HG02763 (cell line): ENCODE data around the gene PRR13.
"Not testable (repeated sequence)": the region's sequence is repeated elsewhere in the genome, so short reads cannot be mapped to it uniquely, and the experiment has no call there.

Experiments
- ATAC-seq: cut with Tn5 transposase; IDR thresholded peaks from one replicate; pipeline ENCODE4 v1.9.1; 2021; ENCODE audit warnings: mild to moderate bottlenecking, moderate library complexity; ENCODE audit not compliant: unreplicated experiment

PRR13 gene

DNA sequence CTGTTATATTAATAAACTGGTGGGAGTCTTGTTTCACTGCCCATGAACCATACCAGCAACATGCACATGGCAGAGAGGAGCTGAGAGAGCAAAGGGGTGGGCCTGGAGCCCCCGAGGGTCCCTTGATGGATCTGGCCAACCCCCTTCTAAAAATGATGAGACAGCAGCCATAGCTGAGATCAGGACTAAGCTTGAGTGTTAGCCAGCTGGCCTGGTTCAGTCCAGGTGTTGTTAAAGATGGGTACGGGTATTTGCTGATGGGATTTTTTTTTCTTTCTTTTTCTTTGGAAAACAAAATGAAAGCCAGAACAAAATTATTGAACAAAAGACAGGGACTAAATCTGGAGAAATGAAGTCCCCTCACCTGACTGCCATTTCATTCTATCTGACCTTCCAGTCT, 26.3 kb downstream of the PRR13 start:
- no peak for ATAC-seq

DNA sequence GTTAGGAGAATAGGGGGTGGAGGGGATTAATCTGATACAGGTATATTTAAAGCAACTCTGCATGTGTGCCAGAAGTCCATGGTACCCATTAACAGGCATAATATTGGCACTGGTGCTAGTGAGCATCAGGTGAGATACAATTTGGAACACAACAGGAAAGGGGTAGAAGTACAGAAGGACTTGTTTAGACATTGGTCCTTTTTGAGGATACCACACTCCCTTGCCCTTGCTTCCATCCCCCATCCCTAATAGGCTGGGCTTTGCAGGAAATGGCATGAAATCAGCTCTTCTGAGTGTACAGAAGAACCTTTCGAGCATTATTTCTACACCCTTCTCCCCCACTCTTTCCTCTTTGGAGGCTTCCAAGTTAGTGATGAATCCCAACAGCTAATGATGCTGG, 26.7 kb downstream of the PRR13 start:
- ATAC-seq: no peak

DNA sequence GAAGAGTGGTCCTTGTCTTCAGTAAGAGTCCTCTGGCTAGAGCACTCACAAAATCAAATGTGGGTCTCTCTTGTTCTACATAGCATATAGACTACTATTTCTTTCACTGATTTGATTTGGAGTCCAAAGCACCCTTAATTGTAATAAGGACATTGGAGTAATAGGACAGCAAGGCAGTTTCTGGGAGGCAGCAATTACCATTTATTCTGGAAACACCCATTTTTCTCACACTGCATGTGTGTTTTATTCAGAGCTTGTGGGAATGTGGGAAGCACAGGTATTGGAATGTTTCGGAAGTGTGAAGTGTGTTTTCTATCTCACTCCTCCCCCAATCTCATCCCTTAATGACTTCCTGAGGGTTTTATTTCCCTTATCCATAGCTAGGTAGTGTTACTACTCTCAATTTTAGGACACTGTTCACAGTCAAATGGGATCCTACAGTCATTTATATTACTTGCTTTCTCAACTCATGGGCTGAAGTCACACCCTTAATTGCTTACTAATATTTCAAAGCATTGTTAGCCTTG, 30.6 kb downstream of the PRR13 start:
- no peak for ATAC-seq

DNA sequence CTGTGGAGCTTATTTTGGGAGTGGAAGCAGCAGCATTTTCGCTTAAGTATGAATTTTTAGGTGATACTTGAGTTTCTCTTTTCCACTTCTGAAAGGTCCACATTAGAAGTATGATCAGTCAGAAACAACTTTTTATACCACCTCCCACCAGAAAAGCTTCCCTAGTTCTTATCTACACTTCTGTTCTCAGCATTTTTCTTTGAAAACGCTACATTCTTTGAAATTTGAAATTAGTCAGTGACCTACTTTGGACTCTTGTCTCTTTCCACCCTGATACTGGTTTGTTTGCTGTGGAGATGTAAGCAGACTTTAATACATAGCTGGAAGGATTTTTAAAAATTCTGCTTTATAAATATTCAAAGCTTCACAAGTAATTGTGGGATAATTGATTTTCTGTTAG, 32.5 kb downstream of the PRR13 start:
- ATAC-seq: no peak

DNA sequence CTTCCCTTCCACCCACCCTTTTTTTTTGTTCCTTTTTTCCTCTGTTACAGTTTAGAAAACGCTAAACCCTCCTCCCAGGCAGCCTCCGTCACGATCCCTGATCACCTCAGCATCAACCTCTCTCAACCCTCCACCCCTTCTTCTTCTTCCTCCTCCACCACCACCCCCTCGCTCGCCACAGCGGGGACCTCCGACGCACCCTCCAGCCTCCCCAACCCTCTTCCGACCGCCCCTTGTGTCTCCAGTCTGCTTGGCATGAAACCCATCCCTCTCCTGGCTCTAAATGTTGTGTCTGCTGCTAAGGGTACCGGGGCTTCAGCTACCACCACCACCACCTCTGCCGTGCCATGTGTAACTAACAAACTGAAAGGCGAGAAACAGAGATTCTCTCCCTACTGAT, 33.3 kb downstream of the PRR13 start:
- no peak for ATAC-seq

DNA sequence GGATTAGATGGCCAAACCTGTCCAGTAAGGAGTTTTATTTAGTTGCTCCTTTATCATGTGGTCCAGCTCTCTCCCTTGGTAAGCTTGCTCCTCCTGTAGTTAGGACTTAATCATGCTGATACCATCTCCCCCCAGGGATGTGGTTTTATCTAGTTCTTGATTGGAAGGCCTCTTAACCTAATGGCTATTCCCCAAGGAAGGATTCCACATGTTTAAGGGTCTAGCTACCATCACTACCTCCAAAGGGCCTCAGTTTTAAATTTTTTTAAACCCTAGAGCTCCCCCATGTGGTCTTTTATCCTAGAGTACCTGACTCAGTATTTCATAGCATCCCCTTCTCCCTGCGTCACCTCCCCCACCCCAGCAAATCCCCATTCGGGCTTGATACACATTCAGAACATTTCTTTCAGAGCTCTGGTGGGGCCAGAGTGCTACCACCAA, 35.3 kb downstream of the PRR13 start:
- no peak for ATAC-seq

DNA sequence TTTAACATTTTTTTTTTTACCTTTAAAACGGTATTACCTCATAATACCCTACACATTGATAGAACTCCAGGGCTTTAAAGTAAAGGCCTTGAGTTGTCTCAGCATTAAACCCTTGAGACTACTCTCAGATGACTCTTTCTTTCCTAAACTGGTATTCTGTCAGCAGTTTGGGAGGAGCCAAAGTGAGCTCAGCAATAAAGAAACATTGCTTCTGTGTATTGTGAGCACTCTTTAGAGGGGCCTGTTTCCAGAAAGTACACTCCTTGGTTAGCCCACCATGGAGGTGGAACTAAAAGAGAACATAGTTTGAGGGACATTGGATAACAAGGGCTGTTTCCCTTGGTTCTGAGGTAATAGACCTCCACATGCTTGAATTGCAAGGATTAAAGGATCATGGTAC, 37.3 kb downstream of the PRR13 start:
- no peak for ATAC-seq

DNA sequence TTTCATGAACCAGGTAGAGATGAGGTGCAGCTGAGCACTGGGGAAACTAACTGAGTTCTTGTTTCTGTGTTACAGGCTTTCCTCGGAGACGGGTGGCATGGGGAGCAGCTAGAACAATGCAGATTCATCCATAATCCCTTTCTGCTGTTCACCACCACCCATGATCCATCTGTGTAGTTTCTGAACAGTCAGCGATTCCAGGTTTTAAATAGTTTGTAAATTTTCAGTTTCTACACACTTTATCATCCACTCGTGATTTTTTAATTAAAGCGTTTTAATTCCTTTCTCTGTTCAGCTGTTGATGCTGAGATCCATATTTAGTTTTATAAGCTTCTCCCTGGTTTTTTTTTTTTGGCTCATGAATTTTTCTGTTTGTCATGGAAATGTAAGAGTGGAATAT, 37.8 kb downstream of the PRR13 start:
- no peak for ATAC-seq

DNA sequence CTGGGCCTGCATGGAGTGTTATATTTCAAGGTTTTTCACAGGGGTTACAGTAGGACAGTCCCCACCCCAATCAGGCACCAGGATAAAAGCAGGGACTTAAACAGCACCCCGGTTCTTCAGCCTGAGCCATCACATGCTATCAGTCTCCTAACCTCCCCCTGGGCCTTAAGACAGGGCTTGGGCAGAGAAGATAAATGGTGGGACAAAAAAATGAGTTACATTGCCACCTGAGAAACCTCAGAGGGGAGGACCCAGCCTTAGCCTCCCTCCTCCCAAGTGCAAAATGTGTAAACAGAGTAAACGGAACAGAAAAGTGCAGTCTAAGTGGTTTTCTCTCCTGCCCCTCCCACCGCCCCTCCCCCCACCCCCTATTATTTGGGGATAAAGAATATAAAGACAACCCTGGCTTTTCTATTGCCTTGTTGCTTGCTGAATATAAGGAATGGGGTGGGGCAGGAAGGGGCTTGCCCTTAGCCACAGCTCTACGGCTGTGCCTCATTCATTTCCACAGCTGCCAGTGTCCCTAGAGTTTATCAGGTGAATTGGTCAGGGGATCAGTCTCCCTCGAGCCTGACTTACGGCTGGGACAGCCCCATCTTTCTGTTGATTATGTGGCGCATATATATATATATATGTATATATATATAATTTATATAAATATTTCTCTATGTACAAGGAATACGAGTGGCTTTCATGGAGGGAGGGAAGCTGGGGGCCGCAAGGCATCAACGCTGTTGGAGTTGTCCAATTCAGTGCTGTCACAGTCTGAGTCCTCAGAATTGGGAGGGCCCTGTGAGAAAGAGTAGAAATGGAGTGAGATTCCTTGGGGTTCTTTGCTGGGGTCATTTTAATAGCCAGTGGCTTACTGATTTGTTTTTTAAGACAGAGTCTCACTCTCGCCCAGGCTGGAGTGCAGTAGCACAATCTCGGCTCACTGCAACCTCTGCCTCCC, 39.2 kb downstream of the PRR13 start:
- ATAC-seq: no peak

DNA sequence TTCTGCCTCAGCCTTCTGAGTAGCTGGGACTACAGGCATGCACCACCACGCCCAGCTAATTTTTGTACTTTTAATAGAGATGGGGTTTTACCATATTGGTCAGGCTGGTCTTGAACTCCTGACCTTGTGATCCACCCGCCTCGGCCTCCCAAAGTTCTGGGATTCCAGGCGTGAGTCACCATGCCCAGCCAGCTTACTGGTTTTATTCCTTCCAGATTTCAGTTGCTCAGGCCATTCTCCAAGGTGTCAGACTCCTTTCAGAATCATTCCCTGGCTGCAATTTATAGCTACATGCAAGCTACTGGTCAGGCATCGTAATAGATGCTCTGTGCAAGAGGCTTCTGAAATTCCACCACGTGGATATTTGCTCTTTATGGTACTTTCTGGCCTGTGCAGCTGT, 39.9 kb downstream of the PRR13 start:
- not testable (repeated sequence) for ATAC-seq

DNA sequence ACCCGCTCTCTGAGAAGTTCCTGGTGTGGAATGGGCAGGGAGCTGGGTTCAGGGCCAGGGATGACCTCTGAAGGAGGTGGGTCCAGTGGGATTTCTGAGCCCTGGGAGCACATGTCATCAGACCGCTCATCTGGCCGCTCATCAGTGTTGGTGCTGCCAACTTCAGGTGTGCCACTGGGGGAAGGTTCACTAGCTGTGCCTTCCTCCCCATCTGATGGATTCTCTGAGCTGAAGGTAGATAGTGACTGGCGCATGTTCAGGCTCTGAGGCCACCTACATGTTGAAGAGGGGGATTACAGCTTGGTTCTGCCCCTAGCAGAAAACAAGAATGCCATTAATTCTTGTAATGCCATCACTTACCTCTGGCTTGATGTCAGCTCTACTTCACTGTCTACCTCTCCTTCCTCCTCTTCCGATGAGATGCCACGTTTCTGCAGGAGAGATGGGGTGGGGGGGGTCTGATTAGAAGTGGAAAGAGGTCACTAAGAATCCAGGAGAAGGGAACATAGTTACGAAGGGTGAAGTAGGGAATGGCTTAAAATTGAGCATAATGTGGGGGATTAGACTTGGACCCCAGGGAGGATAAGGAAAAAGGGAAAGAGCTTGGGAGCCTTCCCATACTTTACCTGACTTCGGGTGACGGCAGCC, 40.5 kb downstream of the PRR13 start:
- ATAC-seq: no peak

DNA sequence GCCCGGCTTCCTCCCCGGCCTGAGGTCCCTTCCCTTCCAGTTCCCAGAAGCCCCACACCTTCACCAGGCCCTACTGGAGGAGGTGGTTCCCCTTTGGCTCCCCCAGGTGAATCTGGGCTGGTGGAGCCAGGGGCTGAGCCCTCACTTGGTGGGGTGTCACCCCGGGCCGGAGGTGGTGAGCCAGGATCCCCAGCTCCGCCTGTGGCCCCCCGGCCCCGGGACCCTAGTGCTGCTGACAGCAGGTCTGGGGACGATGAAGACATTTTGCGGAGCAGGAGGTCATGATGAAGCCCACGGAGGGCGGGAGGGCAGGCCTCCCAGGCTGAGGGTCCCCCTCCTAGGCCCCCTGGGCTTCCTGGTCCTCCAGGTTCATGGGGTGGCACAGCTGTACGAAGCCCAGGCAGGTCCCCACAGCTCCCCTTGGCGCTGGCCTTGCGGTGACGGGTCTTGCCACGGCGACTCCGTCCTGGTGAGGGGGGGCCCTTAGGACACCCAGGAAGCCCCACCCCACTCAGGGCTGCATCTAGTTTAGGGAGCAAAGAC, 41.2 kb downstream of the PRR13 start:
- ATAC-seq: no peak

DNA sequence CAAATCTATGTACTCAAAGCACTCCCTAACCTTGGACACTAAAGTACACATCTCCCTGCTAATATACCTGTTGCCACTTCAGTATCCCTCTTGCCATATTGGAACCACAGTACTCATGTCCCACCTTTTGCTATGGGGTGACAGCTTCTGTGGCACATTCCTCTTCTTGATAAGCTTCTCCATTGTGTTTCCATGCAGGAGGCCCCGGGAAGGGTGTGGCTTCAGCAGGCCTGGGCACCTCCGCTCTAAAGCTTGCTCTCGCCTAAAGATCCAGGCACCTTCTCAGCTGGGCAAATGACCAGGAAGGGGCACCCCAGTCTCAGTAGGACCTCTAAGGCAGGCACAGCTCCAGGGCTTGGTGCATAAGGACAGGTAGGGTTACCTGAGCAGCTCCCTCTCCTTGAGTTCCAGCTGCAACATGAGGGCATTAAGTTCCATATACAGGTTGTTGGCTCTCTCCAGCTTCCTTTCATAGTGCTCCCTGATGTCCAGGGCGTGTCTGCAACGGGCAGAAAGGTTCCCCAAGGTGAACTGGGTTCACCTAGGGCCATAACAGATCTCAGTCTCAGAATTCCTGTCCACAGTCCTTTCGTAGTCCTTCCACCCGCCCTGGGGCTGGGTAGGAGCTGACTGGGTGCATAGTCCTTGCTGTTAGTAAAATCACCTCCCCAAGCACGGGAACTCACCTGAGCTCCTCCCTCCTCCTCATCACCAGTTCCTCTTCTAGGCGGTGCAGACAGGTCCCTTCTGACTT, 41.9 kb downstream of the PRR13 start:
- ATAC-seq: no peak

DNA sequence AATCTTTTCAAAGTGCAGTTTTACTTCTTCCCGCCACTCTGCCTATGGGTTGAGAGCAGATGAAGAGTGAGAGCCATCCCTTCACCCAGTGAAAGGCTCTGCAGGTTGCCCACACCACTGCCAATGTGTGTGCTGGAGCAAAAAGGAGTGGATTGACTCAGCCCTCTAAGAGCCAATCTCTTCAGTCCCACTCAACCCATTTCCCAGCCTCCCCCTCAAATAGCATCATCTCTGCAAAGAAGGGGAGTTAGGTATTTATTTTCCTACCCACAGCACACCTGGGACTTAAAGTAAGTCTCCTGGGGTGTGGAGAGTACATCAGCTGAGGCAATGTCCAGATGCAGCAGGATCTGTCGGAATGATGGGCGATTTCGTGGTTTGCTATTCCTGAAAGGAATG, 42.4 kb downstream of the PRR13 start:
- ATAC-seq: no peak

DNA sequence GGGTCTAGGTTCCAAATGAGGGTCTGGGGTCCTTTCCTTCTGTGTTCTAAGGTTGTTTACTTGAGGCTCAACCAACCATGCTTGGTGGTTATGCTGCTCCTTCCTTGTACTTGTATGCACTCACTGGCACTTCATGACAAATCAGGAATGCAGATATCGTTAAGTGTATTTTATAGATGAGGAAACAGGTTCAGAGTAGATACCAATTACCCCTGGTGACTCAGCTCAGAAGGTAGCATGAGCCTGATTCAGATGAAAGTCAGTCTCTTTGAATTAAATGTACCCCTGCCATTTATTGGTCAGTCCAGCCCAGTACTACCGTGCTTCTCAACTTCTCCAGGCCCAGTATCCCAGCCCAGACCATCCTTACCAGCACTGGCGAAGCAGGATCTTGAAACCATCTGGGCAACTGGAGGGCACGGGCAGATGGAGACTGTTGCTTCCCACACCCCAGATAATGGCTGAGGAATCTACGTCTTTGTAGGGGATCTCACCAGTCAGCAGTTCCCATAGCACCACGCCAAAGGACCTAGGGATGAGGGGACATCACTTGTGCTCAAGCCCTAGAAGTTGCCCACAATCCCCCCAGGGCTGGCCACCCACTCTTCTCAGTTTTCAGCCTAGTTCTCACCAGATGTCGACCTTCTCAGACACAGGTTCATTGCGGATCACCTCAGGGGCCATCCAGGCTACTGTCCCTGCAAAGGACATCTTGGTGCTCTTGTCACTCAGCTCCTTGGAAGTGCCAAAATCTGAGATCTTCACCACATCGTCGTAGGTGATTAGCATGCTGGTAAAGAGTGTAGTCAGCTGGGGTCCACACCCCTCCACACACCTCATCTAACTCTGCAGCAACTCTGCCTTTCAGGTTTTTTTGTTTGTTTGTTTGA, 43.4 kb downstream of the PRR13 start:
- no peak for ATAC-seq

DNA sequence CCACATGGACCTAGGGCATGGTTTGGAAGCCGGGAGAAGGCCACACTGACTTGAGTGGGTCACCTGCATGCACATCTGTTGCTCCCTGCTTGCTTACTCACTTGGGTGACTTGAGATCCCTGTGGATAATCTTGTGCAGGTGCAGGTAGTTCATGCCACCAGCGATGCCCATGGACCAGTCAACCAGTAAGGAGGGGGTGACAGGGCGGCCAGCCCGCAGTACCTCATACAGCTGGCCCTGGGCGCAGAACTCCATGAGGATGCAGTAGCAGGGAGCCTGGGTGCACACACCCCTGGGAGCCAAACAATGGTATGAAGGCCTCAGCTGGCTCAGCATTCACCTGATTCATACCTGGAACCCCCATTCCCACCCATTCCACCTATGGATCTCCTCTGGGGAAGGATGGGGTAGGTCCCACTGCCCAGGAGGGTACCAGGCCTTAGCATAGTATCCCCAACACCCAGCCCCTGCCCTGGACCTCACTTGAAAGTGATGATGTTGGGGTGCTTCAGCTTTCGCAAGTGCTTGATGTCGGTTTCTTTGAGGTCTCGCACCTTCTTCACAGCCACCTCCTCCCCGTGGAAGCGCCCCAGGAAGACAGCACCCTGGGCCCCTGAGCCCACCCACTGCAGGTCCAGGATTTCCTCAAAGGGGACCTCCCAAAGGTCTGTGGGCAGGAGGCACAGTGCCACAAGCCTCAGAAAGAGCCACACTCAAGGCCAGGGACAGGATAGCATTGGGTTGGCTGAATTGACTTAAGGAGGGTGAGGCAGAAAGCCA, 44.6 kb downstream of the PRR13 start:
- no peak for ATAC-seq

DNA sequence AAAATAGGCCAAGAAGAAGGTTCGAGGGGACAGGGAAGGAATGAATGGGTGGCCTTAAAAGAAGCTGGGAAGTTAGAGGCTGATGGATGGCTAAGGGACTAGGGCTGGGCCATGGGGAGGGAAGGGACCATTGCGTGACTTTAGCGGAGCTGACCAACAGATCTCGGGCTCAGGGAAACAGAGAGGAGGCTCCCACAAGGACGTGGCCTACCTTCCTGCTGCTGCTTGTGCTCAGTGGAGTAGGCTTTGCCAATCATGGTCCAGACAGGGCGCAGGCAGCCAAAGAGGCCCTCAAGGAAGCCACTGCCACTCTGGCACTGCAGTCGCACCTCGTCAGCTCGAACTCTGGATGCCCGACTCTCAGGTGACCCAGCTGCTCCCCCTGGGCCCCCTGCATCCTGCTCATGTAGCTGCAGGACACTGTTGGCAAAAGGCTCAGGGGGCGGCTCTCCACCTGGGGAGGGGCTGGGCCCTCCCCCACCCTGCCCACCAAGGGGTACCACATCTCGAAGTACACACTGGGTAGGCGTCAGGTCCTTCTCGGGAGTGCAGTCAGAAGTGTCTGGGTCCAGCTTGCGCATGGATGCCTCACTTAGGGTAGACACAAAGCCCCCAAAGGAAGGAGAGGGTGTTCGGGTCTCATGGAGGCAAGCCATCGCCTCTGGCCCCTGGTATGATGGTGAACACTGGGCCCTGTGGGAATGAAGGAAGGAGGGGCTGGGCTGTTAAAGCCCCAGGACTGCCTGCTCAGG, 45.4 kb downstream of the PRR13 start:
- ATAC-seq: no peak

DNA sequence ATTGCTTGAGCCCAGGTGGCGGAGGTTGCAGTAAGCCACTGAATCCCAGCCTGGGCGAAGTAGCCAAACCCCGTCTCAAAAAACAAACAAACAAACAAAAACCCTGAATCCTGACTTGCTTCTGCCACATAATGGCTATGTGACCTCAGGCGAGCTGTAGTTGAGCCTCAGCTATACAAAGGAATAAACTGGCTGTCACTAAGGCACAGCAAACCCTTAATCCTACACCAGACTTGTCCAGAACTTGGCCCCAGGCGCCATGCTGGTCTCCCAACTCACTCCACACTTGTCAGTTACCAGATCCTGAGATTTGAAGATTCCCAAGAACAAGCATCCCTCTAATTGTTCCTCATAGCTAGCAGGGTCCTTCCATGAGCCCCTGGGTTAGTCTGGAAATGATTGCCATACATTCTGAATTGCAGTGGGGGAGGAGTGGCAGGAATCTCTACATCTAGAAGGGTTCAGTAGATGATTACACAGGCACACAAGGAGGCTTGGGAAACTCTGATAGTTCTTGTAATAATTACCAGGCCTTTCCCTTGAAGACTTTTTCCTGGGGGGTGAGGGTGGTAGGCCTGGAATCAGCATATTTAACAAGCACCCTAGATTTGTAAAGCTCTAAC, 47.8 kb downstream of the PRR13 start:
- ATAC-seq: no peak
